ENCODE results near the gene SH3BP2. TPM values are rescaled to one million over a fixed set of nuclear protein-coding genes. Genes with fewer than 3 reads are reported as not detected.

SH3BP2 gene
- total RNA-seq, 1 experiment from 2014 or later: 9.6 TPM

DNA sequence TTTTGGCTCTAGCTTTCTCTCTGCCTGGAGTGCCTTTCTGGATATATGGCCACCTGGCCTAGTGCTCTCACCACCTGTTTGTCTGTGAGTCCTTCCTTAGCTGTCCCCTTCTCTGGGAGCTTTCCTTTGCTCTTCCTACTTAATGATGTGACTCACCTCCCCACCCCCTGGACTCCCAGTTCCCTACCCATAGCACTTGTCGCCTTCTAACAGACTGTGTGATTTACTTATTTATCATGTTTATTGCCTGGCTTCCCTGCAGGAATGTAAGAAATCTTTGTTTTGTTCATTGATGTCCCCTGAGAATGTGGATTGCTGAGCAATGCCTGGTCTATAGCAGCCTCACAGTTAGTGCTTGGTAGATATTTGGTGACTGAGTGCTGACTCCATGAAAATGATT, 69.6 kb downstream of the SH3BP2 start:
- Histone ChIP-seq H3K9me3 (no peaks in the 10 kb centered on the region), H3K4me3 (no peak overlapping the region), H3K36me3 (no peaks in the 10 kb centered on the region), H3K27me3 (no peaks in the 10 kb centered on the region)
- peak; percentile 13 for DNase-seq

DNA sequence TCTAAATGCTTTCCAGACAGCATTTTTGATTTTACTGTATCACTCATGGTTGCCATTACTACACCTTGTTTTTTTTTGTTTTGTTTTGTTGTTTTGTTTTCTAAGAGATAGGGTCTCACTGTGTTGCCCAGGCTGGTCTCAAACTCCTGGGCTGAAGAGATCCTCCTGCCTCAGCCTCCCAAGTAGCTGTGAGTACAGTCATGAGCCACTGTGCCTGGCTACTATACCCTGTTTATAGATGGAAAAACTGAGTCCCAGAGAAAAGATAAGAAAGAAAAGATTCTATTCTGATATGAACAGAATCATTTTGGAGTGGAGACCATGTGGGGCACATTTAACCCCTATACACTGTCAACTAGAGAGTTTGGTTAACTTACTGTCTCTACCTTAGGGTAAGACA, 70.8 kb downstream of the SH3BP2 start:
- Histone ChIP-seq H3K27me3 (no peaks in the 10 kb centered on the region), H3K4me3 (no peak overlapping the region)
- no peak for DNase-seq

DNA sequence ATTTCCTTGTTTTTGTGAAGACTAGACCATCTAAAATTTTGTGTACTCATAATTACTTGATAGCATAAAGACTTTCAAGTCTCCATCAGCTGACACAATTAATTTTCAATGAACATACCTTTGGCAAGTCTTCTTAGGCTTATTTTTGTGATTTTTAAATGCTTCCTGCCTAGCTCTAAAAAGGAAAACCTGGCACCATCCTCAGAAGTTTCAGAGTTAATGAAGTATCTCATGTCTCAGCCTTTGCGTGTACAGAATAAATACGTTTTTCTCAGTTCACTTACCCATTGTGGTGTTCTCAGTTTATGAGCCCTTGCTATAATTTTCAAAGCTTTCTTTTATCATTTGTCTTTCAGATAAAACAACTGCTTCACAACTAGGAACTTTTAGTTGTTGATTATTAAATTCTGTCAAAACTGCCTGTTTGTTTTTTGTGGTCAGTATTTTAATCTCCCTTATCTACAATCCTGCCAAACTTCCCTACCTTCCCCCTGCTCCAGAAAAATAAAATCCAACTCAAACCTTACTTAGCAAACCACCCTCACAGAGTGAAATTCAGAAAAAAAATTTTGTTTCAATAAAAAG, 72.4 kb downstream of the SH3BP2 start:
- Histone ChIP-seq H3K9me3 (no peaks in the 10 kb centered on the region), H3K36me3 (no peaks in the 10 kb centered on the region), H3K4me3 (no peak overlapping the region), H3K27me3 (no peaks in the 10 kb centered on the region)
- DNase-seq: no peak

More for the DNA sequence above, 70.8 kb downstream of the SH3BP2 start:
- Histone ChIP-seq H3K36me3 (no peaks in the 10 kb centered on the region), H3K9me3 (no peaks in the 10 kb centered on the region)

DNA sequence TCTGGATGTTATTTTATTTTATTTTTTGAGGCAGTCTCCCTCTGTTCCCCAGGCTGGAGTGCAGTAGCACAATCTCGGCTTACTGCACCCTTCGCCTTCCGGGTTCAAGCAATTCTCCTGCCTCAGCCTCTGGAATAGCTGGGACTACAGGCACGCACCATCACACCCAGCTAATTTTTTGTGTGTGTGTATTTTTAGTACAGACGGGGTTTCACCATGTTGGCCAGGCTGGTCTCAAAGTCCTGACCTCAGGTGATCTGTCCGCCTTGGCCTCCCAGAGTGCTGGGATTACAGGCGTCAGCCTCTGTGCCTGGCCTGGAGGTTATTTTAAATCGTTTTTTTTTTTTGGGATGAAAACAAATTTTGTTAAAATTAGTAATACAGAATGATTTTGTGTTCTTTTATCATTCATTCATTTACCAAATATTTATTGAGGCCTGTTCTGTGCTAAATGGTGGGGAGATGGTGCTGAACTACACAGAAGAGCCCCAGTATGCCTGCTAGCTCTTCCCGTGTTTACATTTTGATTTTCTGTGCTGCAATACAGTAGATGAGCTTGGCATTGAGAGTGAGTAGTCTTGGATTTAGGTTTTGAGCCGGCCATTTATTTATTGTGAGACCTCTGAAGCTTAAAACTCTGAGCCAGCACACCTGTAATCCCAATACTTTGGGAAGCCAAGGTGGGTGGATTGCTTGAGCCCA, 73.4 kb downstream of the SH3BP2 start:
- no peaks in the 10 kb centered on the region for H3K9me3 ChIP-seq
- H3K4me3 ChIP-seq: no peak overlapping the region
- no peaks in the 10 kb centered on the region for H3K27me3 ChIP-seq
- no peaks in the 10 kb centered on the region for H3K36me3 ChIP-seq
- DNase-seq: no peak

DNA sequence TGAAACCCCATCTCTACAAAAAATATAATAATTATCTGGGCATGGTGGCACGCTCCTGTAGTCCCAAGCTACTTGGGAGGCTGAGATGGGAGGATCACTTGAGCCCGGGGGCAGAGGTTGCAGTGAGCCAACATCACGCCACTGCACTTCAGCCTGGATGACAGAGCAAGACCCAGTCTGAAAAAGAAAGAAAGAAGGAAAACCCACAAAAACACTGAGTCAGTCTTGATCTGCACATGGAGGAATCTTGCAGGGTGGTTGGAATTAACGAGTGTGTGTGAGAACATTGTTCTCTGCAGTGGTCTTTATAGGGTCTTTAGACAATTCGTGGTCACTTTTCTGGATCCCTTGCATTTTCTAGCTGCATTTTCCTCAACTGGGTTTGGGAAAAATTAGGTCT, 74.0 kb downstream of the SH3BP2 start:
- H3K27me3 ChIP-seq: no peaks in the 10 kb centered on the region
- no peak for DNase-seq
- no peaks in the 10 kb centered on the region for H3K36me3 ChIP-seq
- H3K9me3 ChIP-seq: no peaks in the 10 kb centered on the region
- H3K4me3 ChIP-seq: no peak overlapping the region

DNA sequence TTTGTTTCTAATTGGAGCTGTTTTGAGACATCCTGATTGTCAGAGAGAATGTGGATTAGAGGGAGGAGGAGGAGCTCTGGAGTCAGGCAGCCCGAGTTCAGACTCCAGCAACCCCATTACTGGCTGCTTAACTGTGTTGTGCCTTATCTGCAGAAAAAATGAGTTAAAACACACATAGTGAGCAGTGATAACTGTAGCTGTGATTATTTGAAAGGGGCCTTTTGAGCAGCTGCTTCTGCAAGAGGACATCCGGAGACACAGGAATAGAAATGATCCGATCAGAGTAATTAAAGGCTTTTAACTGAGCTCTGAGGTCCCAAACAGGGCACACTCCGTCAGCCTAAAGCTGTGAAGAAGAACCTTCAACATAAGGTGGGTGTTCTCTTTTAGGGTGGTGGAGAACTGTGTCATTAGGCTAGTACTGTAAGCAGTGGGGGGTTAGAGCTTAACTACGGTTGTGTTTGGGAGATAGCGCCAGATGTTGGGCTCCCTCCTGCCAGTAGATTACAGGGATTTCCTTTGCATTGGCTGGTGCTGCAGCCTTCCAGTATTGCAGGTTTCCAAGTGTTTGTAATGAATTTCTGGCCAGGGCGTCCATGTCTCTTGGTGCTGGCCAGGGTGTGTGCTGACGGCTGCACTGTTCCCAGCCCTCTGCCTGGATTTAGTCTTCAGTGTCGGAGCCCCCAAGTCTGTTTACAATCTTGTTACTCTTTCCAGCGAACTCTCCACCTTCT, 75.0 kb downstream of the SH3BP2 start:
- H3K9me3 ChIP-seq: no peaks in the 10 kb centered on the region
- H3K36me3 ChIP-seq: no peaks in the 10 kb centered on the region
- no peak overlapping the region for H3K4me3 ChIP-seq
- no peaks in the 10 kb centered on the region for H3K27me3 ChIP-seq
- DNase-seq: no peak

DNA sequence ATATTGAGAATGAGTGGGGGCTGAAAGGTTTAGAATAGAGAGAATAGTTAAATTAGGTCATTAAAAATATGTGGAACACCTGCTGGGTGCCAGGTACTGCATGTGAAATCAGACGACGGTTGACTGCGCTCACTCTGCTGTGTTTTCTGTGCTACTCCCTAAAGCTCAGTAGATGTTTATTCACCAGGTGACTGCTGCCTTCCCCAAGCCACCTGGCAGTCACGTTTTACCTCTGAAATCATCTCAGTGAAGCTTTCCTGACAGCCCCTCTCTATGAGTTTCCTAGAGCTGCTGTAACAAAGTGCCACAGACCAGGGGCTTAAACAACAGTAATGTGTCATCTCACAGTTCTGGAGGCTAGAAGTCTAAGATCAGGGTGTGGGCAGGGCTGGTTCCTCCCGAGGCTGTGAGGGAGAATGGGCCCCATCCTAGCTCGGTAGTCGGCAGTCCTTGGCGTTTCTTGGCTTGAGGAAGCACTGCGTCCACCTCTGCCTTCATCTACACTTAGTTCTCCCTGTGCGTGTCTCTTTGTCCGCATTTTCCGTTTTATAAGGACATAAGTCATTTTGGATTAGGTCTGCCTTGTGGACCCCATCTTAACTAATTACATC, 76.1 kb downstream of the SH3BP2 start:
- DNase-seq: no peak
- H3K4me3 ChIP-seq: no peak overlapping the region

DNA sequence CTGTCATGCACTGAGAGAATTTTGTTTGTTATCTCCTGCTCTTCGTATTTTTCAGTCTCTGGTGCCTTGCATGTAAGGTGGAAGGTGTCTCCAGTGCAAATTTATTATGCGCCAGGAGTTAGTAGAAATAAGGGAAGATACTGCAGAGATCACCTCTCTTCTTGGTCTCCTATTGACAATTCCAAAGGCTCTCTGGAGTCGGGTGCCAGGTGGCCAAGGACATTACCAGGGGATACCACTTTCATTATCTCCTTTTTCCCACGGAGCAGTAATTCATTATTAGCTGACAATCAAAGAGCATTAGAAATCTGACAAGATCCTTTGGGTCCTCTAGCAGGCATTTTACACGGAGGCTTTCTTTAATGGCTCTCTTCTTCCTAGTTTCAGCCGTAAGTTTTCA, 76.8 kb downstream of the SH3BP2 start:
- no peak for DNase-seq
- no peaks in the 10 kb centered on the region for H3K36me3 ChIP-seq
- no peak overlapping the region for H3K4me3 ChIP-seq
- H3K27me3 ChIP-seq: no peaks in the 10 kb centered on the region
- H3K9me3 ChIP-seq: no peaks in the 10 kb centered on the region

More for the DNA sequence above, 76.1 kb downstream of the SH3BP2 start:
- Histone ChIP-seq H3K27me3 (no peaks in the 10 kb centered on the region), H3K9me3 (no peaks in the 10 kb centered on the region), H3K36me3 (no peaks in the 10 kb centered on the region)

DNA sequence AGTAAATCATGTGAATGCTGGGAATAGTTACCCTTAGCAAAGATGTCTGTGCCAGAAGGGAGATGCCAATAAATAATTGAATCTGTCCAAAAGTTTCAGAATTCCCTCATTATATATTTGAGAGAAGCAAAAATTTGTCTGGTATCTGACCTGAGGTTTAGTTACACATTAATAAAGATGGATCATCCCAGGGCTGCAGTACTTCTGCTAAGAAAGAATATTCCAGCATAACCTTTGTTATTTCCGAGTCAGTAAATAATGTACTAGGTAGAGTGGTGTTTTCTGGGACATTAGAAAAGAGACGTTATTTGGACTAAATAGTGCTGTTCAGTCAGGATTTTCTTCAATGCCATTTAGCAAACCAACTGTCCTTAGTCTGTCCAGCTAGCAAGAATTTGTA, 77.2 kb downstream of the SH3BP2 start:
- Histone ChIP-seq H3K36me3 (no peaks in the 10 kb centered on the region), H3K9me3 (no peaks in the 10 kb centered on the region), H3K27me3 (no peaks in the 10 kb centered on the region), H3K4me3 (no peak overlapping the region)
- no peak for DNase-seq

DNA sequence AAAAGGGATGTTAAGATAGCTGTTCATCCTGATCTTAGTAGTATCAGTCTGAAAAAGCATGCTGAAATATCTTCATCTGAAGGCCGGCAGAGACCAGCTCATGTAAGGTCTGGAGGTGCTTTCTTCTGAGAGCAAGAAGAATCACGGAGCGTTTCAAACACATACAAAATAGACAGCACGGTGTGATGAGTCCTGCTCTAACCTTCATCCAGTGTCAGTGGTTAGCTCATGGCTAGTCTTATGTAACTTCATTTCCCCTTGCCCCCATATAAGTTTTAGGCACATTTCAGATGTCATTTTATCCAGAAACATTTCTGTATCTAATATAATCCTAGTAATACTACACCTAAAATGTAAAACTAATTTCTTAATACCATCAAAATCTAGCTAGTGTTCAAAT, 78.6 kb downstream of the SH3BP2 start:
- Histone ChIP-seq H3K36me3 (peaks cover 3% of the 10 kb centered on the region; the same call in 1 of the 2 replicates), H3K4me3 (no peak overlapping the region), H3K27me3 (no peaks in the 10 kb centered on the region), H3K9me3 (no peaks in the 10 kb centered on the region)
- DNase-seq: no peak

DNA sequence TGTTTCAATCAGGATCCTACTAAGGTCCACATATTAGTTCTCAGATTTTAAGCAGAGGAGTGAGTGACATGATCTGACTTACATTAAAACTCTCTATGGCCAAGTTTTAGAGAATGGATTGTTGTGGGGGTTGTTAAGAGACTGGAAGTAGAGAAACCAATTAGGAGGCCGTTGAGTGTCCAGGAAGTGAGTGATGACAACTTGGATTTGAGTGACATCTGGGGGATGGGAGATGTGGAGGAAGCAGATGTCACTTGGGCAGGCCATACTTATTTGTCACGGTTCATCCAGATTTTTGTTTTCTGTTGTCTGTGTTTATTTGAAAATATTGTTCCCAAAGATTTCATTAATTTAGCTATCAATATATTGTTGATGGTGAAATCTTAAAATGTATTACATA, 79.0 kb downstream of the SH3BP2 start:
- Histone ChIP-seq H3K9me3 (no peaks in the 10 kb centered on the region), H3K4me3 (no peak overlapping the region), H3K27me3 (no peaks in the 10 kb centered on the region), H3K36me3 (peaks cover 3% of the 10 kb centered on the region; the same call in 1 of the 2 replicates)
- no peak for DNase-seq

DNA sequence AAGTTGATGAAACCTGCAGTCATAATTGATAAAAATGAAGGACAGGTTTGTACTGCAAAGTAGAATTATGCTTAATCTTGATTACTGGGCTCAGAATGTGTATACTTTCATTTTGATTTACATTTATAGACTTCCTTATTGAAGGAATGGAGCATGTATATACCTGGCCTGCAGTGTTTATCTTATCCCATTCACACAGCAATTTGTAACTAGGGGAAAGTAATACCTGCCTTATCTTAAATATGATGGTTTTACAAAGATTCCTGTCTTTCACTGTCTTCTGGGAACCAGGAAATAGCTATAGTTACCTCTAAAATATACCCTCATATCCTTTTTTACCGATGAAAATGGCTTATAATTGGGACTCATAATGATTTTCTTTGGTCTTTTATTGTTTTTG, 80.4 kb downstream of the SH3BP2 start:
- peaks cover 3% of the 10 kb centered on the region; the same call in 1 of the 2 replicates for H3K36me3 ChIP-seq
- H3K4me3 ChIP-seq: no peak overlapping the region
- no peaks in the 10 kb centered on the region for H3K27me3 ChIP-seq
- no peak for DNase-seq
- H3K9me3 ChIP-seq: no peaks in the 10 kb centered on the region

DNA sequence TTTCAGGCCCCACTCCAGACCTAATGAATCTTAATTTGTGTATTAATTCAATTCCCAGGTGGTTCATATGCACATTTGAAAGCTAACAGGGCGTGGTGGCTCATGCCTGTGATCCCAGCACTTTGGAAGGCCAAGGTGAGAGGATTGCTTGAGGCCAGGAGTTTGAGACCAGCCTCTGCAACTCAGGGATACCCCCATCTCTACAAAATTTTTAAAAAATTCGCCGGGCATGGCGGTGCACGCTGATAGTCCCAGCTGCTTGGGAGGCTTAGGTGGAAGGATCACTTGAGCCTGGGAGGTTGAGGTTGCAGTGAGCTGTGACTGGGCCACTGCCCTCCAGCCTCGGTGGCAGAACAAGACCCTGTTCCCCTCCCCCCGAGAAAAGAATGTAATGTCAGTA, 82.0 kb downstream of the SH3BP2 start:
- no peak for DNase-seq
- Histone ChIP-seq H3K9me3 (no peaks in the 10 kb centered on the region), H3K27me3 (no peaks in the 10 kb centered on the region), H3K4me3 (no peak overlapping the region), H3K36me3 (peaks cover 3% of the 10 kb centered on the region; the same call in 1 of the 2 replicates)

DNA sequence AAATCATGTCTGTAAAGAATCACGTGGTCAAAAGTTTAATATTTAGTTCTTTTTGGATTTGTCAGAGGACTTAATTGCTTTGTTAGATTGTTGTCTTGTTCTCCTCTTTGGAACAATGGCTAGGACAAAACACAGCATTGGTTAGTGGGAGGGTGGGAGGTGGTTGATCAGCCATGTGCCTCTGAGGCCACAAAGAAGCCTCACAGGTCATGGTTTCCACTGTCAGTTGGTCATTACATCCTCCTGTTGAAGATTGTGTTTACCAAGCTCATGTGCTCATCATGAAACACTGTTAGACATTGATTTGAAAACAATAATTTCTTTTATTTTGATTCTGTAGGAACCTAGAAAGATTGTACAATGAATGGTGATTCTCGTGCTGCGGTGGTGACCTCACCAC, 82.7 kb downstream of the SH3BP2 start:
- Histone ChIP-seq H3K27me3 (no peaks in the 10 kb centered on the region), H3K9me3 (no peaks in the 10 kb centered on the region), H3K36me3 (peaks cover 3% of the 10 kb centered on the region; the same call in 1 of the 2 replicates), H3K4me3 (no peak overlapping the region)
- DNase-seq: no peak

DNA sequence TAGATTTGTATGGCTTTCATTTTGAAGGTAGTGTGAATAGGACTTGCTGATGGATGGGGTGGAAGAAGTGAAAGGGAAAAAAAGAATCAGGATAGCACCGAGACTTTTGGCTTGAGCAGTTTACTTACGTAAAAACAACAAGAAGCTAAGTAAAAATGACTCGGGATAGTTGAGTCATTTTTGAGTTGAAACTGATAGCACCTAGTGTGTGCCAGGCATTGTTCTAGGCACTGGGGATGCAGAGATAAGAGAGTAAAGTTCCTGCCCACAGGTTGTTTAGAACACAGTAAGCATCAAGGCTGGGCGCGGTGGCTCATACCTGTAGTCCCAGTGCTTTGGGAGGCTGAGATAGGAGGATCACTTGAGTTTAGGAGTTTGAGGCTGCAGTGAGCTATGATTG, 85.5 kb downstream of the SH3BP2 start:
- Histone ChIP-seq H3K36me3 (peaks cover 3% of the 10 kb centered on the region; the same call in 1 of the 2 replicates), H3K9me3 (no peaks in the 10 kb centered on the region), H3K4me3 (no peak overlapping the region), H3K27me3 (no peaks in the 10 kb centered on the region)
- no peak for DNase-seq

DNA sequence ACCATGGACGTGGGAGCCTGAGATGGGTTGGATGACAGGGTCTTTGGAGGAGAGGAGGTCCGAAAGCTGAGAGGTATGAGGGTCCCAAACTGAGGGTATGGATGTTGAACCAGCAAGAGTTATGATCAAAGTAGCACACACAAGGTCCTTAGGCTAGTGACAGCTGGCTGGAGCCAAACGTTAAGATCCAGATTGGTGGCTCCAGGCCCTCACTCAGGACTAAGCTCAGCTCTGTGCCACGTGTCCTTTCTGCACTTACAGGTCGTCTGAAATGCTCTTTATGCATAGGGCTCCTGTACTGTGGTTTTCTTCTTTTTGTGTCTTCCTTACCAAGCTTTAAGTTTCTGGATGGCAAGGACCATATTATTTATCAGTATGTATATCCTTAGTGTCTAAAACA, 86.1 kb downstream of the SH3BP2 start:
- Histone ChIP-seq H3K27me3 (no peaks in the 10 kb centered on the region), H3K36me3 (peaks cover 3% of the 10 kb centered on the region; the same call in 1 of the 2 replicates), H3K9me3 (no peaks in the 10 kb centered on the region), H3K4me3 (no peak overlapping the region)
- DNase-seq: no peak

DNA sequence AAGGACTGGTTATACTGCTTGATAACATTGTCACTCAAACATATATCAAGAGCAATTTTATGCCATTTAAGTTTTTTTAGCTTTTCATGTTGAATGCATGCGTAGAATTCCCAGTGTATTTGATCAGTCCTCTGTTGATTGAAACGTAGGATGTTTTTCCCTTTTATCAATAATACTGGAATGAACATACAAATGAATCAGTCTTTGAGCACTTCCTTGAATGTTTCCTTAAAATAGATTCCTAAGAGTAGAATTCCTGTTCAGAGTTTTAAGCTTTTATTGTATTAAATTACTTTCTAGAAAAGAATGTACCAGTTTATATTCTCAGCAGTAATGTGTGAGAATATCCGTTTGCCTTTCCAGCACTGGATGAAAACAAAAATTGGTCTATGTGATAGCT, 88.5 kb downstream of the SH3BP2 start:
- H3K36me3 ChIP-seq: peaks cover 8% of the 10 kb centered on the region
- DNase-seq: no peak
- no peaks in the 10 kb centered on the region for H3K9me3 ChIP-seq
- no peaks in the 10 kb centered on the region for H3K27me3 ChIP-seq
- H3K4me3 ChIP-seq: no peak overlapping the region
